ENCODE results near the gene CKB. TPM values are rescaled to one million over a fixed set of nuclear protein-coding genes. Genes with fewer than 3 reads are reported as not detected.

CKB gene
- 3.0 and 4.0 TPM in 2 replicates for total RNA-seq

DNA sequence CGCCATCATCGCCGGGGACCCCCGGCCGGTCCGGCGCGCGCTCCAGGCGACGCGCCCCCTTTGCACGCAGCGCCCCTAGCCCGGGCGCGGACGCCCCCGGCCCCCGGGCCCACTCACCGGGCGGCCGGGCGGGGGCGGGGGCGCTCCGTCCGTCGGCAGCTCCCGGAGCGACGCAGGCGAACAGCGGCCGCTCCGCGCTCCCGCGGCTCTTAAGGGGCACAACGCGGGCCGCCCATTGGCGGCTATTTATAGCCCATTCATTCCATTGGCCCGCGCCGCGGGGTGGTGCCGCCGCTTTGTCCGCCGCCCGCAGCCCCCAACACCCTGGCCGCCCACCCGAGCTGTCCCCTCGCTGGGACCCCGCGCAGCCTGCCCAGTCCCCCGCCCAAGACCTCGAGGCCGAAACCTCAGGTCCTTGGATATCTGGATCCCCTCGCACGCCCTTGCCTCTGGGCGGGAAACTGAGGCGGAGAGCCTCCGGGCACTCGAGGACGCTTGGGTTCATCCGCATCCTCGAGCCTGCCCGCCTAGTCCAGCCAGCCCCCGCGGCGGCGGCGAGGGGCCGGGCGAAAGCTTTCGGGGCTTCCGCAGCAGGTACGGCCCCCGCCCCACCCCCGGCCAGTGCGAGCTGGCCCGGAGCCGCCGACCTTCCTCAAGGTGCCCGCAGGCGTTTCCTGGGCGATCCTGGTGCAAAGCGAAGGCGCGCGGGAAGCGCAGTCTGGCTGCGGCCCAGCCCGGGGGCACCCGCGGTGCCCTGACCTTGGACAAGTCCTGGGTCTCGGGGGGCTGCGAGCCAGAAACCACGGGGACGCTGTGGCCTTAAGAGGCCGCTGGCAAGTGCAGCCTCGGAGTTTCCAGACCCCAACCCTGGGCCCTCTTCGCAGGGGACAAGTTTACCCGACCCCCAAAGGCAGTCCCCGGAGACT lies at the start of gene CKB:
CKB (minus strand) TSS at position 182 of the 926 bp plus-strand sequence. CDS start 337 bp downstream, outside the sequence.
- peak in 1 of 2 donors; percentile 62 for DNase-seq (ENCODE audit: low read depth in 2 of 2)

DNA sequence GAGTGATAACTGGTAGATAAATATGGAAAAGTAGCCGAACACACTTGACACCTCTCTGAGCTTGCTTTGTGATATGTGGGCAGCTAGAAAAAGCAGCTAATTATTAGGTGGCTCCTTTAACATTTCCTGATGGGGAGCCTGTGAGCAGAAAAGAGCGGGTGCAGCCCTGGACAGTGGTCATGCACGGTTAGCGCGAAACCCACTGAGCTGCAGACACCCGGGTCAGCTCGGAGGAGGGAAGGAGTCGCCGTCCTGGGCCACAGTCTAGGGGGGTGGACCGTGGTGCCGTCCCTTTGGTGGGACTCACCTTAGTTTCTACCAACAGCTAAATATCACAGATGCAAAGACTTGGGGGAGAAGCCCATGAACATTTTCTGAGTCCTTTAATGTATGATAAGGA lies 46.8 kb upstream of the CKB start:
- no peak for DNase-seq (ENCODE audit: low read depth in 2 of 2)

DNA sequence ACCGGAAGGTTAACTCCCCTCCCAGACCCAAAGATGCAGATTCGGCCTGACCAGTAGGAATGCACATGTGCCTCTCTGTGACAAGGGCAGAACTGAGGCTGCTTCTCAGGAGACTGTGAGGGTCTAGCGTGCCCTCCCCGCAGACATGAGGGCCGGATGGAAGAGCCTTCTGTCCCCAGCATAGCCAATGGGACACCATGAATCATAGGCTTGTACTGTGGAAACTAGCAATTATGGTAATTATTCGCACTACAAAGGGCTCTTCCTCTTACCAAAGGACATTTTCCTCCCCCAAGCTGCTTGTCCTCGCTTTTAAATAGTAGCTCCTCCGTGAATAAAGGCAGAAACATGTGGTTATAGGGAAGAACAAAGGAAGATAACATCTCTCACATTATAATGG lies 46.3 kb upstream of the CKB start:
- peak in 1 of 2 donors; percentile 48 for DNase-seq (ENCODE audit: low read depth in 2 of 2)

GRCh38 chr14:103563844-103564505 lies 41.3 kb upstream of the CKB start:
- no peak for DNase-seq (ENCODE audit: low read depth in 2 of 2)

GRCh38 chr14:103563226-103563620 lies 40.6 kb upstream of the CKB start:
- DNase-seq (ENCODE audit: low read depth in 2 of 2) = no peak

DNA sequence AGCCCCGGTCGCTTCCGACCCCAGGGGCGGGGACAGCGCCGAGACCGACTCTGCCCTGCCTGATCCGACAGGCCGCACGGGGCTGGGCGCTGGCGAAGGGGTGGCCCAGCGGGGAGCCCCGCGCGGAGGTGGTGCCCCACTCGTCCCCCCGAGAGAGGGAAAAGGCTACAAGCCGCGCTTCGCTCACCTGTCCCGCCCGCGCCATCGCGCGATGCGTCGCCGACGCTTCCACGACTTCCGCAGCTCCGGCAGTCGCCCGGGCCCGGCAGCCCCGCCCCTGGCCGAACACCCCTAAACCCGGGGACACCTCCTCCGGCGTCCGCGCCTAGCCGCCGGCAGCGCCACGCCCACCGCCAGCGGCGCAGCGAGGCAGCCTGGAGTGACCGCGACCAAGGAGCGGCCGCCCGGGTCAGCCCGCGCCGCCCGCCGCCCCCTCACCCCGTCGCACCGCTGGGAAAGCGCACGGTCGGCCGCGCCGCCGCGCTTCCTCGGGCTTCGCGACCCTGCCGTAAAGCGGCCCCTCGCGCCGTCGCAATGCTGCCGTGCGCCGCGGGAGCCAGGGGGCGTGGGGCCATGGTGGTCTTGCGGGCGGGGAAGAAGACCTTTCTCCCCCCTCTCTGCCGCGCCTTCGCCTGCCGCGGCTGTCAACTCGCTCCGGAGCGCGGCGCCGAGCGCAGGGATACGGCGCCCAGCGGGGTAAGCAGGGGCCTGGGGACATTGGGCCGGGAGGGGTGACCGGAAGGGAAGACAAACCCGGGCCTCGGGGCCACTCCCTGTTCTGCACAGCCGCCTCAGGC lies 40.0 kb upstream of the CKB start, which contains the start of the genes BAG5 and COA8:
BAG5 (minus strand) TSS at position 229 of the 797 bp plus-strand sequence. CDS start 1,493 bp downstream, outside the sequence.
COA8 (plus strand) TSS at position 532 of the 797 bp plus-strand sequence; CDS start at position 574, 42 bp downstream.
- DNase-seq (ENCODE audit: low read depth in 2 of 2) = peak; percentile 60 to 86

GRCh38 chr14:103562179-103562428 lies 39.5 kb upstream of the CKB start:
- DNase-seq (ENCODE audit: low read depth in 2 of 2) = peak in 1 of 2 donors; percentile 68

DNA sequence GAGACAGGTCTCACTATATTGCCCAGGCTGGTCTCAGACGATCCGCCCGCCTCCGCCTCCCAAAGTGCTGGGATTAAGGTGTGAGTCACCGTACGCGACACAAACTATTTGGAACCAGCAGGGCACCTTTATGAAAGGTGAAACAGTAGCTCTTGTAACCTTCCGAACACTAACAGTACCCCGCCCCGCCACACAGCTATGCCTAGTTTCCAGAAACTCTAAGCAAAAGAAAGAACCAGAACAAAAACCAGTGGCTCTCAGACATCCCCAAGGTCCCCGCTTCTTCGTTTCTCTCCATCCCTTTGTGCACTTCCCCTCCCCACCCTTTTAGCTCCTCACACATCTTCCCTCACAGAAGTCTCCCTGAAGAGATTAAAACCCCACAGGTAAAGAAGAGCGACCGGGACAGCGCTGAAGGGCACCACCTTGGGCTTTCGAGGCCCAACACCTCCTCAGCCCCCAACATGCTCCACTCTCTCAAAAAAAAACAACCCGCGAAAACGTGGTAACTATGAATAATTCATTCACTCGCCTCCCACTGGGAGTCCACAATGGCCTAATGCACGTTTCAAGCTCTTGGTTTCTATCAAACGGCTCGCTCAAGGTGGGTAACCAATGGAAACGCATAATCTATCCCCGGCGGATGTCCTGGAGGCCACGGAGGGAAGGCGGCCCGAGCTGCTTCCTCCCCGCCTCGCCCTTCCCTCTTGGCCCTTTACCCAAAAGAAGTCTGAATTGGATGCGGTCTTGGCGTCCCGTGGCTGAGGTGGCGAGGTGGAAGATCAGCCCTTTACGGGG lies 39.0 kb upstream of the CKB start:
- DNase-seq (ENCODE audit: low read depth in 2 of 2) = peak; percentile 37 to 70

DNA sequence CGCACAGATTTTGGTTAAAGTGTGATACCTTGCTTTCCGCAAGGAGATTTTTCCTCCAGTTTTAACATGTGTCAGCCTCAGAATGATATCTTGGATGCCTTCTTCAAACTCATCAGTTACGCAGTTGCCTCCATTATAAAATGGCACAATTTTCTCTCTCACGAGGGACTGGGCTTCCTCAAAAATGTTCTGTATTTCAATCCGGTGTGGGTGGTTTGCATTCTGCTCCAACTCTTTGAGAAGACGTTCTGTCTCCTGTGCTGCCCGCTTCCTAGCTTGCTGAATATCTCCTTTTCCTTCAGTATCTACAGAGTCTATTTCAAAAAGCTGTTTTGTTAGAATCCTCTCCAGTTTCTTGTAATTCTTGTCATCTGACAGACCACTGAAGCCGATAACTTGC lies 38.1 kb upstream of the CKB start:
- no peak for DNase-seq (ENCODE audit: low read depth in 2 of 2)

- DNase-seq (ENCODE audit: low read depth in 2 of 2) = no peak
Observed at GRCh38 chr14:103559766-103560165, 37.1 kb upstream of the CKB start.

DNA sequence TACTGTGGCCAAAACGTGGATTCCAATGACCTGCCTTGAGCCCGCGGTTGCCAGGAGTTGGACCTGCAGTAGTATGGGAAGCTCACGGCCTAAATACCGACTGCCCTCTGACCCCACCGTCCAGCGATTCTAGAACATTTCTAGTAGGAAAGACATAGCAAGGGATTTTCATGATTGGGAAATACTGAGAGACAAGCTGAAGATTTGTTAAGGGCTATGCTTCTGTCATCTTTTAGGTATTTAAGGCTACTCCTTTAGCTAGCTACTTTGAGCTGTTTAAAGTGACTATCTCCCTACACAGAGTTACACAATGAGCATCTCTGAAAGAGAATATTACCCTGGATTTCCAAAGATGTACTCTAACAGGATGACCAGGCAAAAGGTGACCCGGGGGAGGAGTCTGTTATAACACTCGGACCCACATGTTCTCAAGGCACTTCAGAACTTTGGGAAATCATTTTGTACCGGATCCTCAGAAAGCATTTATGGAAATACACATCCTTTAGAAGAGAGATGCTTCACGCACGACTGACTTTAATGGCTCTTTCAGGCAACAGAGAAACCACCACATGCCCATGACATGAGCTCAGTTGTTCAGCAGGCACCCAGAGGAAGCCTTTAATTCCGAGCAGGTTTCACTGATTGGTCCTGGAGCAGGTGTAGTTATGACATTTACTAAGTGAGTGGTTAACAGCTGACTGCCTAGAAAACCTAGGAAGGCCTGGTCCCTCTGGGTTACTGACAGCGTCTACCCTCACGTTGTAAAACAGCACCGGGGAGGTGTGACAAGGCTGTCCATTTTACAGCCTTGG lies 35.6 kb upstream of the CKB start:
- no peak for DNase-seq (ENCODE audit: low read depth in 2 of 2)

DNA sequence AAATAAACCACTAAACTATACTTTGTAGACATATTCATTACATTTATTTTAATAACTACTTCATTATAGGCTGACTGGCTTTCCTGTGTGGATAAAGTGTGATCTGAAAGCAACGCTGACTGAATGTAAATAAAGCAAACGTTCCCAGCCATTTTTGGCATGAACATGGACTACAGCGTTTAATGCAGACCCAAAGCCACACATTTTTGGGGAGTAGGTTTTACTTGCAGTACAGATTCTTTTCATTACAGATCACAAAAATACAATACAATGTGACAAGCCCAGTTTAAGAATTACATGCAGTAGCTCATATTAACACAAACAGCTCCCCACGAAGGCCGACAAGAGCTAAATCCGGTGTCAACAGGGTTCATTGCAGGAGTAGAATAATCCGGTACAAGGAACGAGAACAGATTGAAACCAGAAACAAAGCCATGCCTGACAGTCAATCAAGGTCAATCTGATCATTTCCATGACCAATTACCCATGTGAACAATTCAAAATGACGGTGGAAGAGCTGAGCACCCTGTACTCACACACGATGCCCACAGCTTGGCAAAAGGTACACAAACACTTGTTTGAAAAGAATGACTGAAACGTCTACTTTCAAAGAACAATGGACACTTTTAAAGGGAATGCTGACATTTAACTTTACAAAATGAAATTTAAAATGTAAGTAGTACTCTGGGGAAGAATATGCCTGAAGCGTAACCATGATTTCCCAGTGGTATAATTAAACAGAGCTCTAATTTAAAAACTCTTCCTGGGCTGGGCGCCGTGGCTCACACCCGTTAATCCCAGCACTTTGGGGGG lies 34.5 kb upstream of the CKB start:
- no peak for DNase-seq (ENCODE audit: low read depth in 2 of 2)

DNA sequence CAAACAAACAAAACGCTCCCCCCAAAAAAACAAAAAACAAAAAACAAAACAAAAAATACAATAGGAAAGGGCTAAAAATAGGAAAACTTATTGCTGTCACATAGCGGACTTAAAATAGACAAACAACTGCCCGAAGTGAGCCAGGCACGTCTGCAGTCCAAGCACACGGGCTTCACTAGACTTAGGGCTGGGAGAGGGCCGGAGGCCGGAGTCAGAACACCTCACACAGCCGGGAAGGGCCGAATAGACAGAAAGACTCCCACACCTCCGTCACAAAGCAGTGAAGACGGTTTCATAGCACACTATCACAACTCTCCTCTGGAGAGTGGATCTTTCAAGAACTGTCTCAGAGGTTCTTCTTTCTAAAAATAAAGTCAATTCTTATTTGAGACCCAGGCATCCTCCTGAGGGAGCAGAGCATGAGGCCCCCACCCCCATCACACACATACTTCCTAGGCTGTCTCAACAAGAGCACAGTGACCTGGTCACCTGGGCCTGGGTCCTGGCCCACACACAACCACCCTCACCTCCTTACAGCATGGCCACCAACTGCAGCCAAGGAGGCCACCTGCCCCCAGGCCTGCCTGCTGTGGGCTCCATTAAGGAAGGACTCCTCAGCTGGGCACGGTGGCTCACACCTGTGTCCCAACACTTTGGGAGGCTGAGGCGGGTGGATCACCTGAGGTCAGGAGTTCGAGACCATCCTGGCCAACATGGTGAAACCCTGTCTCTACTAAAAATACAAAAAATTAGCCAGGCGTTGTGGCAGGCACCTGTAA lies 33.1 kb upstream of the CKB start:
- no peak for DNase-seq (ENCODE audit: low read depth in 2 of 2)

- DNase-seq (ENCODE audit: low read depth in 2 of 2) = no peak
Observed at GRCh38 chr14:103552846-103553210, 30.2 kb upstream of the CKB start.

GRCh38 chr14:103552011-103552845 lies 29.6 kb upstream of the CKB start:
- no peak for DNase-seq (ENCODE audit: low read depth in 2 of 2)

- DNase-seq (ENCODE audit: low read depth in 2 of 2) = no peak
Observed at GRCh38 chr14:103551338-103551762, 28.7 kb upstream of the CKB start.

DNA sequence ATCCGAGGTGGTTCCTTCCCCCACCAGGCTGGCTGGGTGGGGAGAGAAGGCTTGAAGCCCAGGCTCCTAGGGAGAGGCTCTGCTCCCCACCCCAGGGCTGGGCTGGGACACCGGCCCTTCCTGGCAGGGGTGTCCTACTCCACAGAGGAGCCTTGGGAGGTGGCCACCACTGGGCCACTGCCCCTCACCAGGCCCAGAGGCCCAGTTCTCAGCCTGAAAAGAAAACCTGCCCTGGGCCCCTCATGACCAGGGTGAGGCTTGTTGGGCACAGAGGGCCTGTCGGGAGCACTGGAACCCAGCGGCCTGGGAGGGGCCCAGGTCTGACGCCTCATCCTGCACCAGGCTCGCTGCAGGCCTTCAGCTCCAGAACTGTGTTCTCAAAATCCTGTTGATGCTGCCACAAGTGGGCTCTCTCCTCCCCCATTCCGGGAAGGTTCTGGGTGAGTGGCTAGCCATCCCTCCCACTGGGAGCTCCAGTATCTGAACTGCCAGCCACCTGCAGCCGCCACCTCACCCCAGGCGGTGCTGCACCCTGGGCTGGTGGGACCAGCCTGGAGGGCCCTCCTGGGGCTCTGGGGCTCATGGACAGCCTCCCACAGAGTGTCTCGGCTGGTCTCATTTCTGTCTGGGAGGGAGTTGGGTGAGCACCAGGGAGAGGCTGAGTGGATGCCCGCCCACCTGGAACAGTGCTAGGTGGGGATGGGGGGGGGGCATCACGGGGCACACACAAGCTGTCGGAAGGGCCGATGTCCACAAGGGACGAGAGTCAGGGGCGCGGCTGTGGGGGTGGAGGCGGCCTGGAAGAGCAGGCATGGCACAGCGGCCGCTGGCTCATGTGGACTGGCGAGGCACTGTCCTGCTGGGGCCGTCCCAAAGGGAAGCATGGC lies 28.1 kb upstream of the CKB start:
- DNase-seq (ENCODE audit: low read depth in 2 of 2) = no peak

All from dermis microvascular lymphatic vessel endothelial cell (primary cell).